GM19397 (cell line): ENCODE results near the gene AKAP7.
"Not testable (repeated sequence)": the region's sequence is repeated elsewhere in the genome, so short reads cannot be mapped to it uniquely, and the experiment has no call there.

Experiments used
- ATAC-seq: cut with Tn5 transposase; IDR thresholded peaks from one replicate; pipeline ENCODE4 v1.9.1; 2021; ENCODE audit warnings: mild to moderate bottlenecking, moderate library complexity; ENCODE audit not compliant: unreplicated experiment

Gene AKAP7

DNA sequence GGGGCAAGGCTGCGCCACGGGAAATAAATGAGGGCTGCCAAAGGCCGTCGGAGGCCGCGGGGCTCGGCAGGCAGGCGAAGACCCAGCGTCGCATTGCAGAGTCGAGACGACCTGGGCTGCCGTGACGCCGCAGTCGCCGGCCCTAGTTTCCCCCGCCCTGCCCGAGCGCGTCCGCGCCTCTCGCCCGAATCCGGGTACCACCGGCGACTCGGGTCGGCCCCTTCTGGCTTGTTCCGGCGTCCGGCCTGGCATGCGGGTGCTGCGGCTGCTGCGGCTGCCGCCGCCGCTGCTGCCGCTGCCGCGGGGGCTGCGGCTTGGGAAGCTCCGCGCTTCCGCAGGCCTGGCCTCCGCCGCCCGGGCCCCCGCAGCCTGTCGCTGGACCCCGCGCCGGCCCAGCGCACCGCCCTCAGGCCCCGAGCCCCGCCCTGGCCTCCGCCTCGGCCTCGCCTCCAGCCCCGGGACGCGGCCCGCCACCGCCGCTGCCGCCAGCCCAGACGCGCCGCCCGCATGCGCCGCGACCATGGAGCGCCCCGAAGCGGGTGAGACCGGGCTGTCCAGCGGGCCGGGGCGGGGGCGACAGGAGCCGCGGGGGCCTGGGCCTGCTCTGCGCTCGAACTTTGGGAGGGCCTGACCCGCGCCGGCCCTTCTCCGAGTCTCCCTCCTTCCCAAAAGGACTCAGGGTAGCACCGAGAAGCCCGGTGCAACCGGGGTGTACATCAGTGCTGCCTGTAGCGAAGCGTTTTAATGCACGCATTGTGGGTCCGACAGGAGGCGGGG lies at the start of gene AKAP7:
TSS of gene AKAP7 (plus strand) at position 224 of the 777 bp plus-strand sequence. CDS start at position 521, 297 bp downstream.
- peak; percentile 83 for ATAC-seq

DNA sequence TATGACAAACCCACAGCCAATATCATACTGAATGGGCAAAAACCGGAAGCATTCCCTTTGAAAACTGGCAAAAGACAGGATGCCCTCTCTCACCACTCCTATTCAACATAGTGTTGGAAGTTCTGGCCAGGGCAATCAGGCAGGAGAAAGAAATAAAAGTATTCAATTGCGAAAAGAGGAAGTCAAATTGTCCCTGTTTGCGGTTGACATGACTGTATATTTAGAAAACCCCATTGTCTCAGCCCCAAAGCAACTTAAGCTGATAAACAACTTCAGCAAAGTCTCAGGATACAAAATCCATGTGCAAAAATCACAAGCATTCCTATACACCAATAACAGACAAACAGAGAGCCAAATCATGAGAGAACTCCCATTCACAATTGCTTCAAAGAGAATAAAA lies 44.9 kb upstream of the AKAP7 start:
- not testable (repeated sequence) for ATAC-seq

DNA sequence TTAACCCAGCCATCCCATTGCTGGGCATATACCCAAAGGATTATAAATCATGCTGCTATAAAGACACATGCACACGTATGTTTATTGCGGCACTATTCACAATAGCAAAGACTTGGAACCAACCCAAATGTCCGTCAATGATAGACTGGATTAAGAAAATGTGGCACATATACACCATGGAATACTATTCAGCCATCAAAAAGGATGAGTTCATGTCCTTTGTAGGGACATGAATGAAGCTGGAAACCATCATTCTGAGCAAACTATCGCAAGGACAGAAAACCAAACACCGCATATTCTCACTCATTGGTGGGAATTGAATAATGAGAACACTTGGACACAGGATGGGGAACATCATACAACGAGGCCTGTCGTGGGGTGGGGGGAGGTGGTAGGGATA lies 43.3 kb upstream of the AKAP7 start:
- not testable (repeated sequence) for ATAC-seq

DNA sequence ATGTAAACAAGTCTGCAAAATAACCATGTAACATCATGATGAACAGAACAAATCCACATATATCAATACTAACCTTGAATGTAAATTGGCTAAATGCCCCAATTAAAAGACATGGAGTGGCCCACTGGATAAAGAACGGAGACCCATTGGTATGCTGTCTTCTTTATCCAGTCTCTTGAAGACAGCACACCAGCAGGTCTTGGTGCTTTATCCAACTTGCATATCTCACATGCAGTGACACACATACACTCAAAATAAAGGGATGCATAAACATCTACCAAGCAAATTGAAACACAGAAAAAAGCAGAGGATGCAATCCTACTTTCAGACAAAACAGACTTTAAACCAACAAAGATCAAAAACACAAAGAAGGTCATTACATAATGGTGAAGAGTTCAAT lies 41.9 kb upstream of the AKAP7 start:
- no peak for ATAC-seq

DNA sequence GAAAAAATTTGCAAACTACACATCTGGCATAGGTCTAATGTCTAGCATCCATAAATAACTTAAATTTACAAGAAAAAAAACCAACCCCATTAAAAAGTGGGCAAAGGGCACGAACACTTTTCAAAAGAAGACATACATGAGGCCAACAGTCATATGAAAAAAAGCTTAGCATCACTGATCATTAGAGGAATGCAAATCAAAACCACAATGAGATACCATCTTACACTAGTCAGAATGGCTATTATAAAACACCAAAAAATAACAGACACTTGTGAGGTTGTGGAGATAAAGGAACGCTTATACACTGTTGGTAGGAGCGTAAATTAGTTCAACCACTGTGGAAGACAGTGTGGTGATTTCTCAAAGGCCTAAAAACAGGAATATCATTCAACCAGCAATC lies 38.5 kb upstream of the AKAP7 start:
- no peak for ATAC-seq

DNA sequence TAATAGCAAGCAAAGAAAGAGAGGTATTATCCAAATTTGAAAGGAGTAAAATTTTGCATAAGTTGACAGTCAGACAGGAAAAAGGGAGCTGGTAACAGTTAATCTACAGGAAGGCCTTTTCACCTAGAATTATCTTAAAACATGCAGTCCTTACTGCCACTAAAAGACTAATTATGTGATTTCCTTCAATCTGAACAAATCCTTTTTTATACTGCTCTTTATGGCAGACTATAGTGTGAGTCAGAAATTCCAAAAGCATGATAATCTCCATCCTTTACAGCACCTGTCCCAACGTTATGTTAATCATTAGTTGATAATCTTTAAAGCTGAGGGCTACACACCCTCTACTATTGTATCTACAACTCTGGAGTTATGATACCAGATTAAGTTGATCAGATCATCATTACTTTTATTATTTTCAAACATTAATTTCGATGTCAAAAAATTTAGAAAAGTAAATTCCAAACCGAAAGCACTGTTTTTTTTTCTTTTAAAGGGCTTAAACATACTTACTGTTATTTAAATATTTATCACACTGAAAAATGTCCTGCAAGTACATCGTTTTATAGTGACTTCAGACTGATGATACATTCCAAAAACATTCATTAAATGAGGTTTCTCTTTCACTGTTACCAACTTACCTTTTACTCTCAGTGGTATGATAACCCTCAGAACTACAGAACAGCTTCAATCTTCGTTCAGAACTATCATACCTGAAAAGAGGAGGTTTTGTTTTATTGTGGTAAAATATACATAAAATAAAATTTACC lies 33.2 kb upstream of the AKAP7 start:
- no peak for ATAC-seq

DNA sequence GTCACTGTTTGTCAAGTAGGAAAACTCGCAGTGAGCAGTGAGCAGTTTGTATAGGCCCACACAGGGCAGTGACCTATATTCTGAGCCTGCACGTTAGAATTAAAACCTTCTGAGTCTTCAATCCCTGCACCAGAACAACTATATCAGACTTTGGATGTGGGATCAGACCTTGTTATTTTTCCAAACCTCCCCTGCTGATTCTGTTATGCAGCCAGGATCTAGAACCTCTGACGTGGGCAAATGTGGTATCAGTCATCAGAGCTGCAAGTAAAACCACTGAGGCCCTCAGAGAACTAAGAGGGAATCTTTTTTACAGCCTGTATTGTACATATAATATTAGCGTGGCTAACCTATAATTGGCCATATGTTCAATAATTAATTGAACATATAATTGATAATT lies 32.0 kb upstream of the AKAP7 start:
- no peak for ATAC-seq

DNA sequence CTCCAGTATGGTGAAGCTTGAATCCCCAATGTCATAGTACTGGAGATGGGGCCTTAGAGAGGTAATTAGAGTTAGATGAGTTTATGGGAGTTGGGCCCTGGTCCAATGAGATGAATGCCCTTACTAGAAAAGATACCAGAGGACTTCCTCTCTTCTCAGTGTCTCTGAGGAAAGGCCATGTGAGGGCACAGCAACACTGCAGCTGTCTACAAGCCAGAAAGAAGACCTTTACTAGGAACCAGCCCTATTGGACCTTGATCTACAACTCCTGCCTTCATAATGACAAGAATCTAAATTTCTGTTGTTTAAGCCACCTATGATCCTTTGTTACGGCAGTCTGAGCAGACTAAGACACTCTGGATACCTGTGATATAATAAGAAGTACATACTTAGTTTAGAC lies 31.4 kb upstream of the AKAP7 start:
- no peak for ATAC-seq

DNA sequence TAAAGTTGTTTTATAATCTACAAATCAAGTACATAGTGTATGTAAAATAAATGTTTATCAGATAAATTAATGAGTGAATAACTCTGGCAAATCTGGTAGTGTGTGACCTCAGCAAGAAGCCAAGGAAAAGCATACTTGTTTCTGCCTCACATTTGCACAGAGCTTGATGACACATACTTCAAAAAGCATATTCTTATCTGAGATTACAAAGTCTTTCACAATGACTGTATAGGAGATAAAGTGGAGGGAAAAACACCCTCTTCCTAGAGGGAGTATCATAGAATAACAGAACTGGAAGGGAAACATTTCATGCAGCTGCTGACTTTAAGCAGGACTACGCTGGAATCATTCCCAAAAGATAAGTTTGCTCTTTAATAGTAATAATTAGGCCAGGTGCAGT lies 28.1 kb upstream of the AKAP7 start:
- no peak for ATAC-seq

DNA sequence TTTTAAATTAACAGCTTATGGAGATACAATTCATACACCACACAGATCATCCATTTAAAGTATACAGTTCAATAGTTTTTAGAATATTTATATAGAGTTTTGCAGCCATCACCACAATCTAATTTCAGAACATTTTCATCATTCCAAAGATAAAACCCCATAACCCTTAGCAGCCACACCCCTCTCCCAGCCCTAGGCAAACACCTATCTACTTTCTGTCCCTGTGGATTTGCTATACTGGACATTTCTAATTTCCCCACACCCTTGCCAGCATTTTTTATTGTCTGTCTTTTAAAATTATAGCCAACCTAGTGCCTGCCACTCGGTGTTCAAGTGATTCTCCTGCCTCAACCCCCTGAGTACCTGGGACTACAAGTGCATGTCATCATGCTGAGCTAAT lies 23.0 kb upstream of the AKAP7 start:
- no peak for ATAC-seq

DNA sequence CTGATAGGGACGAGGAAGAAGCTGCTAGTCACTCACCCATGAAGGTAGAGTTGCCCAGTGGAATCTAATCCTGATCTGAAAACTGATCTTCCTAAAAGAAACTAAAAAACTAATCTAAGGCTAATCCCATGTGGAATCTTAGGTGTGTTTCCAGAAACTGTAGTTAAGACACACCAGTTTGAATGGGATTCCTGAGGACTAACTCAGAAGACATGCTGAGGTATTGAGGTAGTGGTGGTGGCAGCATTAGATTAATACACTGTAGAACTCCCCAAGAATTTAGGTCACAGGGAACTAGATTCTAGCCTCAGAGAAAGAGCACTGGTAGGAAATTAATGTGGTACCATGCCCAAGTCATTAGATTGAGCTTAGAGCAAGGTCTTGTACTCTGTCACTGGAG lies 19.6 kb upstream of the AKAP7 start:
- no peak for ATAC-seq

DNA sequence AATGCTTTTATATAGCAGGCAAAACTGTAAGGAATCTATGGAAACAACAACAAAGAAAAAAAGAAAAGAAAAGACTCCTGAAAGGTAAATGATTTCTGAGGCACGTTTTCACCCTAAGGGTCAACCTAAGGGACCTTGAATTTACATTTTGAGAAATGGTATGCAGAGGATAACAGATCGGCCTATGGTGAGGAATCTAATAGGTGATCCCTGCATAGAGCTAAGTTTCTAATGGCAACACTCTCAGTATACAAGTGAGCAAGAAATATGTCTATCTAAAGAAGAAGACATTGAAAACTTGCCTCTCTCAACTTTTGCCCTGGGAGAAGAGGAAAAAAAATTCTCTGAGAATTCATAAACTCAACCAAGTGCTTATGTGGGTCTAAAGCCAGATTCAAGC lies 18.9 kb upstream of the AKAP7 start:
- no peak for ATAC-seq

DNA sequence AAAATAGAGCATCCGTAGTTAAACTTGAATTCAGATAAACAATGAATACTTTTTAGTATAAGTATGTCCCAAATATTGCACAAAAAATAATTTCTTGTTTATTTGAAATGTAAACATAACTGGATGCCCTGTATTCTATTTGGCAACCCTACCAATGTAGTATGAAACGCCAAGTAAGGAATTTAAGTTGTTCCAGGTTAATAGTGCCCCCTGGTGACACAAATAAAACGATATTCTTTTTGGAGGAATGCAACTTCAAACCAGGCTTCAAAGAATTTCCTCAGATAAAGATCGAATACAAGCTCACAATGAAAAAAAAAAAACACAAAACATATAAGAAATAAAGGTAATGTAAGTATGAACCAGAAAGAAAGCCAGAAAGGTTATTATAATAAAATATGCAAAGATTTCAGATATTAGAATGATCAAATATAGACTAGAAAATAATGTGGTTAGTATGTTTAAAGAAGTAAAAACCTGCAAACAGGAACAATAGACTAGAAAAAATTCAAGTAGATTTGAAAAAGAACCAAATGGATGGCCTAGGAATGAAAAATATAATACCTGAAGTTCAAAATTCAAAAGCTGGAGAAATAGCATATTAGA lies 18.4 kb upstream of the AKAP7 start:
- ATAC-seq: no peak

DNA sequence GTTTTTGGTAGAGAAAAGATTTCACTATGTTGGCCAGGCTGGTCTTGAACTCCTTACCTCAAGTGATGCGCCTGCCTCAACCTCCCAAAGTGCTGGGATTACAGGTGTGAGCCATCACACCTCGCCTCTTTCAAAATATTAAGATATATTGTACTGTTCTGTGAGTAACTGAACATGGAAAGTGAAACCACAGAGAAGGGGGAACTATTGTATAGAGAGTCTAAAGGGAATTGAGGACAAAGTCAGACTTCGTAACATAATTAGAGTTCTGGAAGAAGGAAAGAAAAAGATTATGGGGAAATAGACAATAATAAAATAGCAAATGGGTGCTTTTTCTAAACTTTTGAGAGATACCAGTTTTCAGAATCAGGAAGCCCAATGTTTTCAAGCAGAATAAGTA lies 17.4 kb upstream of the AKAP7 start:
- ATAC-seq: no peak

DNA sequence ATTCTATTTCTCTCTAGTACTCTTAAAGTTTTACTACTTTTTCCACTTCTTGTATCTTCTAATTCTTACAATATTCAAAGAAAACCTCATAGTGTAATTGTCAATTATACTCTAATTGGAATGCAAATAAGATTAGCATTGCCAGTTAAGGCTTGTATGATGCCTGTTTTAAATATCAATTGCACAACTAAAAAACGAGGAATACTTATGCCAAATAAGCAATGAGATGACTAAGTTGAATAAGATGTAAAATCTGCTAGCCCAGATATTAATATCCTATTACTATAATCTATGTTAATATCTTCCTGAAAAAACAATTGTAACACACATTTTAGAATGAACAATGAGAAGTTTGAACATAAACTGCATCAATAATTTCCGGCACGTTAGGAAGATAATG lies 13.3 kb upstream of the AKAP7 start:
- ATAC-seq: no peak

DNA sequence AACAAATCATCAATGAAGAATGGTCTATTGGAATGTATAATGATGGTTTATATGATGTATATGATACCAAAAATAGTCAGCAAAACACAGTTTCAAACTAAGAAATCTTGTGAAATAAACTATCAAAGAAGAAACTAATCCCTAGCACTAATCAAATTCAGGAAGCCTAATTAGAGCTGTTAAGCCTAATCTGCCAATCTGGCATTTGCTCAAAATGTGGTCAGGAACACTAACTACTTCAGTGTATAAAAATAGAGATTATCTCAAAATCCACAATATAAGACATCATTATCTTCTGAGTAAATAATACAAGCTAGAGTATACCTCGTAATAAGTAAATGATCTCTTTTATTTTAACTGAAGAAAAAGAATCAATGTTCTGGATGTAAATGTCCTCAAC lies 12.8 kb upstream of the AKAP7 start:
- ATAC-seq: no peak

DNA sequence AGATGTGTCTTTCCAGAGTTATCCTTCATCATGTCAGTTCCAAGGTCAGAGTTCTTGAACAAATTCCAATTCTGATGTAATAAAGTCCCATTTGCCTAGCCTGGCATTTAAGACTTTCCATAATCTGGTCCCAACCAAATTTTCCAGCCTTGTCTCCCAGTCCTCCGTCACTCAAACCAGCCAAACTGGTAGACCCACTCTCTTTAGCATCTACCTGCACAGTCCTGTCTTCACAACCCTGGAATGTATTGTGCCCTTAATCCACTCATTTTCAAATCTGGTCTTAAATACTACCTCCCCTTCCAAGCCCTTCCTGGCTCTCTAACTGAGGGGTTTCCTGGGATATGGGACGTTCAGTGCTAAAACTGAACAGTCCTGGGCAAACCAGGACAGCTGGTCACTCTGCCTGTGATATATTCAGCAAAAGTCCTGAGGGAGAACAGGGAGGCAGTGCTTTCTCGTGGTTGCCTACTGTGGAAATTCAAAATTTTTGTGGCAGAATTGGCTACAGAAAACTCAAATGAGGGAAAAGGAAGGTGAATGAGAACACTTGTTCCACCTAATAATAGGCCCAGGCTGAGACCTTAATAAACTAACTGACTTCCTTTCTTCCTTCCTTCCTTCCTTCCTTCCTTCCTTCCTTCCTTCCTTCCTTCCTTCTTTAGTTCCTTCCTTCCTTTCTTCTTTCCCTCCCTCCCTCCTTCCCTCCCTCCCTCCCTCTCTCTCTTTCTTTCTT lies 10.8 kb upstream of the AKAP7 start:
- ATAC-seq: no peak

DNA sequence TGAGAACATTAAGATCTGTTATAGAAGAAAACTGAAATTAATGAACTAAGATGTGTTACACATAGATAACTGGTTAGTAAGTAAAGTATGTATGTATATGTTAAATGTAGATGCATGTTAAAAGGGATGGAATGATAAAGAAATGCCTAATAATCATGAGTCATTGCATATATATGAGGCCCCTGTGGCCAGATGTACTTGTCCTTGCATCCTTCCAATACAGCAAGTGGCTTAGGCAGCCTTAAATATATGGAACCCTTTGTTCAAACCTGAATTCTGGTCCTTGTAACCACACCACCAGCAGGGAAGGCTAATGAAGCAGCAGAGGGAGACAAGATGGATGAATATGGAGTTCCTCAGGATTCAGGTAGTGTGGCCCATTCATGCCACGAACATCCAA lies 9.8 kb upstream of the AKAP7 start:
- no peak for ATAC-seq

DNA sequence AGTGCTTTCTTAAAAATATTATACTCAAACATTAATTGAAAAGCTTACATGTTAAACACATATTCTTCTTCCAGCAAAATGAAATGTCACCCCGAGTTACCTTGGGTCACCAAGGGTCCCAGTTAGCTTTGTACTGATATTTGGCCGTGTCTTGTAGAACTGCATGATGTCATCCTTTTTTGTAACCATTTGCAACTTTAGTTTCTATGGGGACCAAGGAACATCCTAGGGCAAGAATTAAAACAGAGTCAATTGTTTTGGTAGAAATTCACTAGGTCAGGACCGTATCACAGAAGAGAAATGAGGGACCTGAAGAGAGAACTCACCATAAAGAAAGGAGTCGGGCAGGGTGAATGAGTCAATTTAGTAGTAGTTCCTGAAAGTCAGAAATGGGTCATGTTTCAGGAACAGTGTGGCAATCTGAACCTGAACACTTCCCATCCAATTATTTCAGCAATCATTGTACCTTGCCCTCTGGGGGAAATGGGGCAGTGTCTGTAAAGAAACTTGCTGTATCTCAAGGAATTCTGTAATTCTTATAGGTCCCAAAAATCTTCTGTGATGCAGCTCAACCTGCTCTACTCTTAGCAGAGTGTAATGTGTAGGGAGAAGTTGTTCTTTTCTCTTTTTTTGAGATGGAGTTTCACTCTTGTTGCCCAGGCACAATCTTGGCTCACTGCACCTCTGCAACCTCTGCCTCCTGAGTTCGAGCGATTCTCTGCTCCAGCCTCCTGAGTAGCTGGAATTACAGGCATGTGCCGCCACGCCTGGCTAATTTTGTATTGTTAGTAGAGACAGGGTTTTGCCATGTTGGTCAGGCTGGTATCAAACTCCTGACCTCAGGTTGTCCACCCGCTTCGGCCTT lies 5.3 kb upstream of the AKAP7 start:
- ATAC-seq: no peak

DNA sequence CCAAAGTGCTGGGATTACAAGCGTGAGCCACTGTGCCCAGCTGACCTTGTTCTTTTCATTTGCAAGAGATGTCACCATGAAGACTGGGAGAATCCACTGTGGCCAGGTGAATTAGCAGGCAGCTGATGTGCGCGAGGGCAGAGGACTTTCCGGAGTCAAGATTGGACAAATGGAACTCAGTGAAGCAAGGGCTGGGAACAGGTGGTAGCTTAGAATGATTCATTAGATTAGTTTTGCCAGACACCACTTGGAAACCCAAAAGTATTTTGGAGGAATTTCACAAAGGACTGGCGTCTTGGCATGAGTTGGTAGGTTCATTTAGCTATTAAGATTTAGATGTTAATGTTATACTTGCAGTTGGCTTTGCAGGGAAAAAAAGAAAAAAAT lies 4.7 kb upstream of the AKAP7 start:
- ATAC-seq: no peak
